ENCODE data around the gene RNF144A.

GRCh38 chr2:6975988-6976387 lies 58.8 kb downstream of the RNF144A start:
- no peak for TF ChIP-seq CTCF (IDR thresholded peaks at IDR 0.05)
- TF ChIP-seq ZFX (IDR thresholded peaks at IDR 0.05; ENCODE audit: borderline replicate concordance): no peak
